ENCODE results near the gene GRAMD4.
A peak's percentile ranks its signal among the peaks of the same experiment; 100 is the strongest.

- TF ChIP-seq, protein P1, sequence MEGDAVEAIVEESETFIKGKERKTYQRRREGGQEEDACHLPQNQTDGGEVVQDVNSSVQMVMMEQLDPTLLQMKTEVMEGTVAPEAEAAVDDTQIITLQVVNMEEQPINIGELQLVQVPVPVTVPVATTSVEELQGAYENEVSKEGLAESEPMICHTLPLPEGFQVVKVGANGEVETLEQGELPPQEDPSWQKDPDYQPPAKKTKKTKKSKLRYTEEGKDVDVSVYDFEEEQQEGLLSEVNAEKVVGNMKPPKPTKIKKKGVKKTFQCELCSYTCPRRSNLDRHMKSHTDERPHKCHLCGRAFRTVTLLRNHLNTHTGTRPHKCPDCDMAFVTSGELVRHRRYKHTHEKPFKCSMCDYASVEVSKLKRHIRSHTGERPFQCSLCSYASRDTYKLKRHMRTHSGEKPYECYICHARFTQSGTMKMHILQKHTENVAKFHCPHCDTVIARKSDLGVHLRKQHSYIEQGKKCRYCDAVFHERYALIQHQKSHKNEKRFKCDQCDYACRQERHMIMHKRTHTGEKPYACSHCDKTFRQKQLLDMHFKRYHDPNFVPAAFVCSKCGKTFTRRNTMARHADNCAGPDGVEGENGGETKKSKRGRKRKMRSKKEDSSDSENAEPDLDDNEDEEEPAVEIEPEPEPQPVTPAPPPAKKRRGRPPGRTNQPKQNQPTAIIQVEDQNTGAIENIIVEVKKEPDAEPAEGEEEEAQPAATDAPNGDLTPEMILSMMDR (conservative IDR thresholded peaks at IDR 0.05; ENCODE audit: low read length), result peak; percentile 27; the same call in 1 of the 2 replicates
- TF ChIP-seq EZH2phosphoT487 (IDR thresholded peaks at IDR 0.05; ENCODE audit: borderline replicate concordance, low read depth, low read length), result no peak
These were observed 53.6 kb downstream of the GRAMD4 start for GRCh38 chr22:46673662-46674236.
